GM12891 (cell line): ENCODE results near the gene ZNF592.

Experiments
- POLR2A ChIP-seq: IDR thresholded peaks from 2 replicates; pipeline ENCODE4 v1.6.1; 2011; ENCODE audit warnings: low read depth, low read length, control low read depth
- POLR2AphosphoS5 ChIP-seq: IDR thresholded peaks from 2 replicates; pipeline ENCODE4 v1.6.1; 2011; ENCODE audit warnings: low read depth, low read length, control low read depth
- TAF1 ChIP-seq: IDR thresholded peaks from 2 replicates; pipeline ENCODE4 v1.6.1; 2011; ENCODE audit warnings: low read depth, low read length, control low read depth

GRCh38 chr15:84781495-84781894 is 33.1 kb downstream of the ZNF592 start:
- TF ChIP-seq POLR2A (no peak), TAF1 (no peak), POLR2AphosphoS5 (no peak)
